ENCODE data around the gene BCAN. TPM values are rescaled to one million over a fixed set of nuclear protein-coding genes. Genes with fewer than 3 reads are reported as not detected.
A peak's percentile ranks its signal among the peaks of the same experiment; 100 is the strongest.

The BCAN gene
- total and polyA plus RNA-seq, 2 of the 8 experiments (the other 6 are each of a cell fraction or from before 2014, with no cell fraction given), result 4.5 to 24.0 TPM

DNA sequence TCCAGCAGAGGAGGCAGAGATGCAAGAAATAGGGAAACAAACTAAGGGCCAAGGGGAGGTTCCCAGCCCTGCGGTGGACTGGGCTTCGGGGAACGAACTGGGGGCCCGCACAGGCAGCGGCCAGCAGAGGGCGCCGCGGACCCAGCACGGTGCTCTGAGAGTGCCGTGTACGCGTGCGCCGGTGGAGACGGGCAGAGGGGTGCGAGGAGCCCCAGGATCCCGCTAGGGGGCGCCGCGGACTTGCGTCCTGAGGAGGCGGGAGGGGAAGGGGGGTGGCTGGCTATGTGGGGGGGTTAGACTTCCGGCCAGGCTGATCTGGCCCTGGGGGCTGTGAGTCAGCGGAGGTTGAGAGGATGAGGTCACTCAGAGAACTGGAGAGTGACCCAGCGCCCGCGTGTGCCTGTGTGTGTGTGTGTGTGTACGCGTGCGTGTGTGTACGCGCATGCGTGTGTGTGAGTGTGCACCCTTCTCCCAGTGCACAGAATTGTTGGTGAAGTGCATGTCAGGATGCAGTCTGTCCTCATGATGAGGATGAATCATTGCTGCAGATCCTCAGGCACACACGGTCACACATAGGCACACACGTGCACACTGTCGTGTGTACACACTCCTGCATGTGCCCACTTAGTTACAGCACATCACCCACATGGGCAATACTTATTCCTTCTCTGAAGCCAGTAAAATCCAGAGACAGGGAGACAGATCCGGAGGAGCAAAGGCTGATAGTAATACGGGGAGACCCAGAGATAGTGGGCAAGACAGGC, 18.3 kb downstream of the BCAN start (continued):
- TF ChIP-seq SP4 (IDR thresholded peaks at IDR 0.05; ENCODE audit: low read length) (no peak), SUZ12 (IDR thresholded peaks at IDR 0.05; ENCODE audit: low read length) (no peak), RFX5 (IDR thresholded peaks at IDR 0.05; ENCODE audit: borderline replicate concordance, low read depth, low read length) (no peak), JUN (IDR thresholded peaks at IDR 0.05; ENCODE audit: low read depth, low read length) (peak; percentile 87; the same call in 1 of the 2 replicates), CHD2 (IDR thresholded peaks at IDR 0.05; ENCODE audit: low read length) (no peak), CBX5 (IDR thresholded peaks at IDR 0.05; ENCODE audit: low read depth, low read length) (no peak), BACH1 (IDR thresholded peaks at IDR 0.05; ENCODE audit: low read length) (peak; percentile 61; the same call in 1 of the 2 replicates), CREB1 (IDR thresholded peaks at IDR 0.05) (peak; percentile 70), CHD1 (IDR thresholded peaks at IDR 0.05; ENCODE audit: low read depth, low read length) (no peak), JUND (IDR thresholded peaks at IDR 0.05; ENCODE audit: low read length) (peak; percentile 90), SRF (IDR thresholded peaks at IDR 0.05; ENCODE audit: low read depth, low read length) (peak; percentile 45; the same call in 1 of the 2 replicates), KDM5A (IDR thresholded peaks at IDR 0.05; ENCODE audit: low read length) (no peak), EZH2 (IDR thresholded peaks at IDR 0.05; ENCODE audit: low read depth, low read length, severe bottlenecking) (no peak), EP300 (IDR thresholded peaks at IDR 0.05; ENCODE audit: borderline replicate concordance in 1 of 2, low read depth in 2 of 2, low read length in 2 of 2) (peak in 1 of 2 experiments; percentile 71; a peak in 1 of 3 replicates), RAD21 (IDR thresholded peaks at IDR 0.05 in 1 of 2, conservative IDR thresholded peaks at IDR 0.05 in 1 of 2; ENCODE audit: low read depth in 2 of 2, low read length in 2 of 2) (peak; percentile 87 to 96), RNF2 (IDR thresholded peaks at IDR 0.05; ENCODE audit: borderline replicate concordance, low read depth, low read length, missing control alignments, poor library complexity, severe bottlenecking) (no peak), SAP30 (IDR thresholded peaks at IDR 0.05; ENCODE audit: insufficient read depth, insufficient replicate concordance, low read length) (no peak)
- TF ChIP-seq, protein P1, sequence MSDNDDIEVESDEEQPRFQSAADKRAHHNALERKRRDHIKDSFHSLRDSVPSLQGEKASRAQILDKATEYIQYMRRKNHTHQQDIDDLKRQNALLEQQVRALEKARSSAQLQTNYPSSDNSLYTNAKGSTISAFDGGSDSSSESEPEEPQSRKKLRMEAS (IDR thresholded peaks at IDR 0.05), result peak; percentile 81
- TF ChIP-seq, protein P2, sequence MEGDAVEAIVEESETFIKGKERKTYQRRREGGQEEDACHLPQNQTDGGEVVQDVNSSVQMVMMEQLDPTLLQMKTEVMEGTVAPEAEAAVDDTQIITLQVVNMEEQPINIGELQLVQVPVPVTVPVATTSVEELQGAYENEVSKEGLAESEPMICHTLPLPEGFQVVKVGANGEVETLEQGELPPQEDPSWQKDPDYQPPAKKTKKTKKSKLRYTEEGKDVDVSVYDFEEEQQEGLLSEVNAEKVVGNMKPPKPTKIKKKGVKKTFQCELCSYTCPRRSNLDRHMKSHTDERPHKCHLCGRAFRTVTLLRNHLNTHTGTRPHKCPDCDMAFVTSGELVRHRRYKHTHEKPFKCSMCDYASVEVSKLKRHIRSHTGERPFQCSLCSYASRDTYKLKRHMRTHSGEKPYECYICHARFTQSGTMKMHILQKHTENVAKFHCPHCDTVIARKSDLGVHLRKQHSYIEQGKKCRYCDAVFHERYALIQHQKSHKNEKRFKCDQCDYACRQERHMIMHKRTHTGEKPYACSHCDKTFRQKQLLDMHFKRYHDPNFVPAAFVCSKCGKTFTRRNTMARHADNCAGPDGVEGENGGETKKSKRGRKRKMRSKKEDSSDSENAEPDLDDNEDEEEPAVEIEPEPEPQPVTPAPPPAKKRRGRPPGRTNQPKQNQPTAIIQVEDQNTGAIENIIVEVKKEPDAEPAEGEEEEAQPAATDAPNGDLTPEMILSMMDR (IDR thresholded peaks at IDR 0.05; ENCODE audit: control extremely low read depth in 1 of 3, insufficient read depth in 1 of 3, low read depth in 1 of 3, low read length in 3 of 3), result peak in 2 of 3 experiments; percentile 97 to 99; a peak in 3 of 4 replicates
- TF ChIP-seq, protein P3, sequence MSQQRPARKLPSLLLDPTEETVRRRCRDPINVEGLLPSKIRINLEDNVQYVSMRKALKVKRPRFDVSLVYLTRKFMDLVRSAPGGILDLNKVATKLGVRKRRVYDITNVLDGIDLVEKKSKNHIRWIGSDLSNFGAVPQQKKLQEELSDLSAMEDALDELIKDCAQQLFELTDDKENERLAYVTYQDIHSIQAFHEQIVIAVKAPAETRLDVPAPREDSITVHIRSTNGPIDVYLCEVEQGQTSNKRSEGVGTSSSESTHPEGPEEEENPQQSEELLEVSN (IDR thresholded peaks at IDR 0.05), result no peak

Measured in H1 (cell line).